HFF-Myc (cell line): ENCODE results near the gene RAB8B.

Experiments used
- DNase-seq: peaks from one replicate; pipeline ENCODE4 v3.0.0-alpha.2; 2011; ENCODE audit warnings: low read depth; ENCODE audit errors: extremely low read depth
- H3K4me3 ChIP-seq: replicated peaks from 2 replicates; pipeline ENCODE4 v1.5.1; 2011; ENCODE audit warnings: low read depth, mild to moderate bottlenecking, control low read depth, low read length
- TF ChIP-seq, protein P1 (sequence below): IDR thresholded peaks from 2 replicates; pipeline ENCODE4 v1.5.1; 2012; ENCODE audit warnings: mild to moderate bottlenecking, low read depth, low read length, control low read depth; ENCODE audit errors: missing control alignments

Gene RAB8B

DNA sequence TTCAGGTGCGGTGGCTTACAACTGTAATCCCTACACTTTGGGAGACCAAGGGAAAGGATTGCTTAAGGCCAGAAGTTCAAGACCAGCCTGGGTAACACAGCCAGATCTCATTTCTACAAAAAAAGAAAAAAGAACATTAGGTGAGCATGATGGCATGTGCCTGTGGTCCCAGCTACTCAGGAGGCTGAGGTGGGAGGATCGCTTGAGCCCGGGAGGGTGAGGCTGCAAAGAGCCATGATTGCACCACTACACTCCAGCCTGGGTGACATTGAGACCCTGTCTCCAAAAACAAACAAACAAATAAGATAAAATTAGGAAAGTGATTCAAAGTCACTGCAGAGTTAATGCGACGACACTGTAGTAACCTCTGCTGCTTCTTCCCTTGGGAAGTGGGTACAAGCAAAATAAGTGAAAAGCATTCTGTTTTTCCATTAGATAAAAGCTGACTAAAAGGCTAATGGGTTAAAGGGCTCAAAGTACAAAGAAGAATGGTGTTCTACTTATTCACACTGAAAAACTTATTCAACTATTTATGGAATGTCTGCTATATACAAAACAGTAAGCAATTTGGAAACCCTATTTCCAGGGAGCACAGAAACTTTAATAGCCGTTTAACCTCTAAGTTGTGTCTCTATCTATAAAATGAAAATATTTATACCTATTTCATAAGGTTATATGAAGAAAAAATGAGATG, 24.1 kb upstream of the RAB8B start:
- DNase-seq = no peak
- TF ChIP-seq, protein P1, sequence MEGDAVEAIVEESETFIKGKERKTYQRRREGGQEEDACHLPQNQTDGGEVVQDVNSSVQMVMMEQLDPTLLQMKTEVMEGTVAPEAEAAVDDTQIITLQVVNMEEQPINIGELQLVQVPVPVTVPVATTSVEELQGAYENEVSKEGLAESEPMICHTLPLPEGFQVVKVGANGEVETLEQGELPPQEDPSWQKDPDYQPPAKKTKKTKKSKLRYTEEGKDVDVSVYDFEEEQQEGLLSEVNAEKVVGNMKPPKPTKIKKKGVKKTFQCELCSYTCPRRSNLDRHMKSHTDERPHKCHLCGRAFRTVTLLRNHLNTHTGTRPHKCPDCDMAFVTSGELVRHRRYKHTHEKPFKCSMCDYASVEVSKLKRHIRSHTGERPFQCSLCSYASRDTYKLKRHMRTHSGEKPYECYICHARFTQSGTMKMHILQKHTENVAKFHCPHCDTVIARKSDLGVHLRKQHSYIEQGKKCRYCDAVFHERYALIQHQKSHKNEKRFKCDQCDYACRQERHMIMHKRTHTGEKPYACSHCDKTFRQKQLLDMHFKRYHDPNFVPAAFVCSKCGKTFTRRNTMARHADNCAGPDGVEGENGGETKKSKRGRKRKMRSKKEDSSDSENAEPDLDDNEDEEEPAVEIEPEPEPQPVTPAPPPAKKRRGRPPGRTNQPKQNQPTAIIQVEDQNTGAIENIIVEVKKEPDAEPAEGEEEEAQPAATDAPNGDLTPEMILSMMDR = no peak
- H3K4me3 ChIP-seq = no peak overlapping the region

DNA sequence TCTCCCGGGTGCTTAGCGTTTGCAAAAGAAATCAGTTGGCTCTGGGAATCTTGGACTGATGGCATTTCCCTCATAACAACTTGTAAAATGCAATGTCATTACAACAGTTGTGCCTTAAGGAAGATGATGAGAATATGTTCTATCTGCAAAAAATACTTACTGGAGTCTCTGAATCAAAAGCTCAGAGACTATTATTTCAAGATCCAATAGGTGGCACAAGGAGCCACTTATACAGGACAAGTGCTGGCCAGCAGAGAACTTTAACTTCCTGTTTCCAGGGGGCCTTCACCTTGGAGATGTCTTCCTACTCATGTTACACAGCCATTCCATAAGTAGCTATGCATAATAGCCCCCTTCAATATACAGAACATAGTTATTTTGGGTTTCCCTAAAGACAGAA, 23.2 kb upstream of the RAB8B start:
- no peak for DNase-seq
- TF ChIP-seq, protein P1 = no peak
- no peak overlapping the region for H3K4me3 ChIP-seq

DNA sequence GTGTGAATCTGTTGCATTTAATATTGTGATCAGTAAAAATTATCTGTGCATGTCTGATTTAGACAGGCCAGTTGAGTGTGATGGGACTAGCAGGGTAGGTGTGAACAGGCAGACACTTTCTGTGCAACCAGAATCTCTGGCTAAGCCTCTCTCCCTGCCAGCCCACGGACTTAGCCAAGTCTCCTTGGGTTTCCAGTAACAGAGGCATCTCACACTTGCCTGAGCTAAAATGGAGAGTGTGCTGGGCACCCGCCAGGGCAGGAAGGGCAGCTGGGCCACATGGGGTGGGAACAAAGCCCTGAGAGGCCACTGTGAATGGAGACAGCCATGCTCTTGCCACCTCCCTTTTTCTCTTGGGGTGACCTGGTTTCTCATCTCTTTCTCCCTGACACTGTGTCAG, 19.6 kb upstream of the RAB8B start:
- DNase-seq = no peak
- H3K4me3 ChIP-seq = no peak overlapping the region
- TF ChIP-seq, protein P1 = no peak

DNA sequence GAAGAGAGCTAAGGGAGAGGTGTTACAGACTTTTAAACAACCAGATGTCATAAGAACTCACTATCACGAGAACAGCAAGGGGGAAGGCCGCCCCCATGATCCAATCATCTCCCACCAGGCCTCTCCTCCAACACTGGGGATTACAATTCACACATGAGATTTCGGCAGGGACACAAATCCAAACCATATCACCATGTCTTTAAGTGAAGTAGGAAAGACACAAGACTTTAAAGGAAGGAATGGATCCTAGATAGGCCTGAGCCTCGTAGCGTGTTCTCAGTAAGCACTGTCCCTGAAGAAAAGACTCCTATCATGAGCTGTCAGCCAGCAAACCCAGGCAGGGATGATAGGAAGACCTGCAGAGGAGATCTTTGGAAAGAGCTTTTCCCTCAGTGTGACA, 17.0 kb upstream of the RAB8B start:
- DNase-seq = no peak
- H3K4me3 ChIP-seq = no peak overlapping the region
- TF ChIP-seq, protein P1 = no peak

DNA sequence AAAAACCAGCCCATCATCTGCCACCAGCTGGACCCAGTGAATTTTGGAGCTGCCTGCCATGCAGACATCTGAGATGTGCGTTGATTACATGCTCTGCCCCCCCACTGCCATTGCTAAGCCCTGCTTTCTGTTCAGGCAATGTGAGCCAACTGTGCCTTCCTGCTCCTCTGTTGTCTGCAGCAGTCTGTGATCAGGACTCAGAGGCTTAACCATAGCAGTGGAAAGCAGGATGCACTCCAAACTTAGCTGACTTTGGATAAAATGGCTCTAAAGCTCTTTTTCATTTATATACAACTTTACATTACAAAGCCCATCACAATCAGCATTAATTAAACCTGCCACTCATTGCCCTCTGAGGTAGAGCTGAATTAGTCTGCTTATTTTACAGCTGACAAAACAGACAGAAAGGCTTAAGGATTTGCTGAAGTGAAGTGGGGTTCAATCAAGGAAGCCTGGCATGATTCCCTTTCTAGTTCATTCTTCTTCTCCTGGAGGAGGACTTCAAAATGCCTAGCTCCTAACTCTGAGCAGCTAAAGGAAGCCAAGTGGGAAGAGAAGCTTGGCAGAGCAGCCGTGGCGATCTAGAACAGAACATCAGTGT, 16.5 kb upstream of the RAB8B start:
- H3K4me3 ChIP-seq = no peak overlapping the region
- no peak for DNase-seq
- TF ChIP-seq, protein P1 = no peak

DNA sequence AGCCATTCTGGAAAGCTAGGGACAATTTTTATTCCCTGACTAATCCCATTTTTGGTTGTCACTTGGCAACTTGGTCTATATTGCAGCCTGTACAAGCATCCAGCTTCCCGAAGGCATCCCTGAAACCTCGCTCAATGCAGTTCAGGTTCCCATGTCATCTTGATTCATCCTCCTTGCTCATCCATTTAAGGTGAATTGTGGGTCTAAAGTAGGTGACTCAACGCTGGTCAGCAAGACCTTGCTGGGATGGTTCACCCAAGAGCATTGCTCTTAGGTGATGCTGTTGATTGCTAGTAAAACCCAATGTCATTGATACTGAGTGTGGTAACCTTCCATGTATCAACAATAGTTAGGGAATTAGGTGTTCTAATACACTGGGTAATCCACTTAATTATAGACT, 13.1 kb upstream of the RAB8B start:
- H3K4me3 ChIP-seq = no peak overlapping the region
- TF ChIP-seq, protein P1 = no peak
- no peak for DNase-seq
